GM18867 (cell line): Measurements from ENCODE around the gene SFMBT2.

Experiments
- ATAC-seq: cut with Tn5 transposase; IDR thresholded peaks from one replicate; pipeline ENCODE4 v1.9.1; 2021; ENCODE audit warnings: mild to moderate bottlenecking, moderate library complexity; ENCODE audit not compliant: unreplicated experiment

Gene SFMBT2

DNA sequence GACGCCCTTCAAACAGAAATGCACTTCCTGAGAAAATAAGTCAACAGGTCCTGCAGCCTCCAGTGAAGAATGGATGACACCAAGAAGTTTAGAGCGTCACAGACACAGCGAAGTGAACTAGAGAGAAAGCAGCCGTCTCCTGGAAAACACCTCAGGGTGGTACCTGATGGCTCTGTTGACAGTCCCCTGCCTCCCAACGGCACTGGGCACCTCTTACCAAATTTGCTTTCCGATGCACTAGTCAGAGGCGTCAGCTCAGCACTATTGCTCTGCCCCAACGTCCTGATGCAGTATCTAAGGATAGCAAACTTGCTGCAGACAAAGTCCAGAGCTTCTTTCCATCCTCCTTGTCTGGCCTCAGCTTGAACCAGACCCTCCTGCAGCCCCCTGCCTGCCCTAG is 38.3 kb downstream of the SFMBT2 start:
- no peak for ATAC-seq

DNA sequence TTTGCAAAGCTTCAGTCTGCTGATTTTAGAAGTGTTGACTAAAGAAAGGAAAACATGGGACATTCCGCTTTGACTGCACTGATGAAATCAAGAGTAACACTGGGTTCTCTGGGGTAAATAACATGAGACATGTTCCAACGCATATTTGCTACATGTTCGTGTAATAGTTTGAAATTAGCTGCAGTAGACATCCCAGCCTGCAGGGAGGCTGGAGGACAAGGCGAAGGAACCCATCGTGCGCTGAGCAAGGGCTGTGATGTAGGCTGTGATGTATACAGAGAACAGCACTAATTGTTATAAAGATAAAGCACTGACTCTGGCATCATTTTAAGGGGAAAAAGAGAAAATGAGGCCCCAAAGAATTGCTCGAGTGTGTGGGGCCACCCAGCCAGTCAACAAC is 40.3 kb downstream of the SFMBT2 start:
- ATAC-seq = no peak

DNA sequence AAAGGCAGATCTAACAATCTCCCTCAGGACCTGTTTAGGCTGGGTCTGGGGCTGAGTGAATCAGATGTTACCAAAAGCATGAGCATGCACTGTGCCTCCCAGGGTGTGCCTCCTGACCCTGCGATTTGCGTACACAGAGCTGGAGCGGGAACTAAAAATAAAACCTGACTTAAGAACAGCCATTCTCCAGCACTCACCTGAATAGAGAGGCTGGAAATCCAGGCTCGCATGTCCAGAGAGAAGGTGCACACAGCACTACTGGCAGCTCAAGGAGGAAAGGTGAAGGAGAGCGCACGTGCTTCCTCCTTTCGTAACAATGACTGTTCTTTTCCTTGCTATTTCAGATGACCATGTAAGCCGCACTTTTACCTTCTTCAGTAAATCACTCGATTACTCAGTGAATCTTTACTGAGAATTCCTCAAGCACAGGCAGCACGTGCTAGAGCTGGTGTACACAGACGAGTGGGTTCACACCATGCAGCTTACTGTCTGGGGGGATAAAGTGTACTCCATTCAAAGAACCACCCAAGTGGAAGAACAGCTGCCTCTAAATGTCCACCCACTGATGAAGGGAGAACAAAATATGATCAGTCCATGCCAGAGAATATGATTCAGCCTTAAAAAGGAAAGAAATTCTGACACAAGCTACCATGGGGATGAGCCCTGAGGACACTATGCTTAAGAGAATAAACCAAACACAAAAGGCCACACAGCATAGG is 45.6 kb downstream of the SFMBT2 start:
- ATAC-seq = no peak

DNA sequence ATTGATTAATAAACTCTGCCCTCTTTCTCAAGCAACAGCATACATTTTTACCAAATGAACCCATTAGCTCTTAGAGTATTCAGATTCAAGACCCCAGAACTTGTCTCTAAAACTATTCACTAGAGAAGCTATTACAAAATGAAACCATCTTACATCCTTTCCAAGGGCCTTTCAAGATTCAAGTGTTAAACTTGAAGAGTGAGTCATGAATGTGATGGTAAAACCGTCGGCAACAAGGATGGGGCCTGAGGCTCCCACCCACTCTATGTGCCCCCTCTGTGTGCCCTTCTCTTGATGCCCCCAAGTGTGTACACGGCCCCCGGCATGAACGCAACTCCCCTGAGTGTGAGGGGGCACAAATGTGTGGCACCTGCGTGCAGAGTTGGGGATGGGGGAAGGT is 46.4 kb downstream of the SFMBT2 start:
- no peak for ATAC-seq

DNA sequence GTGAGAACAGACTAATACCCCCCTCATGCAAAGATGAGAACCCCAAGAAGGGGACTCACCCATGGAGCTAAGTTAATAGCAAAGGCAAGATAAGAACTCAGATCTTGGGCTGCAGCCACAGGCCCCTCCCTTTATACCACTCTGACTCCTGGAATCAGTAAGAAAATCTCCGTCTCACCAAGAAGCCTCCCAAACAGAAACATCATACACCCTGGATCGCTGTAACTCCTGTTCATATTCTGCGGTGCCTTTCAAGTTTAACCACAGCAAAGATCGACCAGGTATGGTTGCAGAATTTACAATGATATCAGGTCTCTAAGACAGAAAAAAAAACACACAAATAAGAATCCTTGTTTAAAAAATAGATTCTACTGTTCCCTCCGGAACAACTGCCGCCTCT is 47.1 kb downstream of the SFMBT2 start:
- ATAC-seq = no peak

DNA sequence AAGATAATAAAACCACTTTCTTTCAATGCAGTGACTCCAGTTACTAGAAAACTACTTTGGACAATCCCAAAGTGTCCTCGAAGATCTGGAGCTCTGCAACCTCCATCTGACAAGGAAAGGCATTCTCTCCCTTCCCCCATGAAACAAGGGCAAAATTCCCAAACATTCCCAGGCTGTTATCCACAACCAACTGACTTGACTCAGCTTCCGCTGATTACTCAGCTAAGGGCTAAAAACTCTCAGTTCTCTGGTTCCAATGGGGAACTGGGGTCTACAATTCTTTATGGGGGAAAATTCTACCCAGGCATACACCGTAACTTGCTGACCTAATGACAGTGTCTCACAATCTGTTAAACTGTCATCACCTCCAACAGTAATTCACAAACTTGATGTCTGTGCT is 48.4 kb downstream of the SFMBT2 start:
- no peak for ATAC-seq

DNA sequence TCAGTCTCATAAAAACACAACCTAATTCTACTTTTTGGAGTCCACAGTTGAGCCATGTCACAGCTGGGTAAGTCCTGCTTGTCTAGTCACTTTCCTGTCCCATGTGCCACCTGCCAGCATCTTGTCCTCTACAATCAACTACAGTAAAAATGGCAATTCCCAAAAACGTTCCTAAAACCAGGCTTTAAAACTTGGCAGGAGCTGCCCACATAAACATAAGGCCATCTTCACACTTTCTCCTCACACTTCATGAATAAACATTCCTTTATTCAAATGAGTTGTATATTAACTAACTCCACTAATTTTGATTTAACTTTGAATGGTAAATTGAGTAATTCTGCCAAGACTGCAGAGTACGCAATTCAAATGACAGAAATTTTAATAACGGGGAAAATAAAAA is 49.5 kb downstream of the SFMBT2 start:
- no peak for ATAC-seq

DNA sequence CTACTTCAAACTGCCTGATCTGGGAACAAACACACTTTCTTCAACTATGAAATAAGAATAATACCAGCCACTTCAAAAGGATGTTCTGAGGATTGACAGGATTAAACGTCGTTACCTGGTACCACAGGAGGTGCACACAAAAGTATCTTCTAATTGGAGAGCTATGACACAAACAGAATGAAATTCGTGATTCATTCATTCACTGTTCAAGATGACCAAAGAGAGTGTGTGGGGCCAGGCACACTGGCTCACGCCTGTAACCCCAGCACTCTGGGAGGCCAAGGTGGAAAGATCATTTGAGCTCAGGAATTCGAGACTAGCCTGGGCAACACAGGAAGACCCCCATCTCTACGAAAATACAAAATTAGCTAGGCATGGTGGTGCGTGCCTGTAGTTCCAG is 50.9 kb downstream of the SFMBT2 start:
- ATAC-seq = no peak

DNA sequence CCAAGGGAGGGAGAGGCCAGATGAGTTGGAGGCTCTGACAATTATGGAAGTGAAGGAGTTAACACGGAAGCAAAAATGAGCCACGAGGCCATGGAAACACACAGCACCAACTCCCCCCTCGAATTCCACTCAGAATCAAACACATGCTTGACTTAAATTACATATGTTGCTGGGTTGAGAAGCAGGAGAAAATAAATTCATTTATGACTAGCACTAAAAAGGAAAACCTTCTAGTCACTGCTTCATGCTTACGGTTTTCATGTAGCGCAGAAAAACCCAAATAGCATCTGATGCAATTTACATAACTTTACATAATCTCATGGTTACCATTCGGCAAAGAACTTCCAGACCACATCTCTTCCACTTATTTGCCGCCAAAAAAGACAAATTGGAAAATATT is 51.5 kb downstream of the SFMBT2 start:
- no peak for ATAC-seq

DNA sequence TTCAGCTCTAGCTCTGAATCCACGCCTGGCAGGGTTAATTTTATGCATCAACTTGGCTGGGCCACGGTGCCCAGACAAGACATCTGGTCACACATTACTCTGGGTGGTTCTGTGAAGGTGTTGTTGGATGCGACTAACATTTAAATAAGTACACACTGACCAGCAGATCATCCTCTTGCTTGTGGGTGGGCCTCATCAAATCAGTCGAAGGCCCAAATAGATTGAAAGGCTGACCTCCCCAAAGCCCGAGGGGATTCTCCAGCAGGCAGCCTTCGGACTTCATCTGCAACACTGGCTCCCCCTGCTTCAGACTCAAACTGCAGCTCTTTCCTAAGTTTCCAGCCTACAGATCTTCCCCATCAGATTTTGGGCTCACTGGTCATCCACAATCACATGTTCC is 53.6 kb downstream of the SFMBT2 start:
- ATAC-seq = no peak

DNA sequence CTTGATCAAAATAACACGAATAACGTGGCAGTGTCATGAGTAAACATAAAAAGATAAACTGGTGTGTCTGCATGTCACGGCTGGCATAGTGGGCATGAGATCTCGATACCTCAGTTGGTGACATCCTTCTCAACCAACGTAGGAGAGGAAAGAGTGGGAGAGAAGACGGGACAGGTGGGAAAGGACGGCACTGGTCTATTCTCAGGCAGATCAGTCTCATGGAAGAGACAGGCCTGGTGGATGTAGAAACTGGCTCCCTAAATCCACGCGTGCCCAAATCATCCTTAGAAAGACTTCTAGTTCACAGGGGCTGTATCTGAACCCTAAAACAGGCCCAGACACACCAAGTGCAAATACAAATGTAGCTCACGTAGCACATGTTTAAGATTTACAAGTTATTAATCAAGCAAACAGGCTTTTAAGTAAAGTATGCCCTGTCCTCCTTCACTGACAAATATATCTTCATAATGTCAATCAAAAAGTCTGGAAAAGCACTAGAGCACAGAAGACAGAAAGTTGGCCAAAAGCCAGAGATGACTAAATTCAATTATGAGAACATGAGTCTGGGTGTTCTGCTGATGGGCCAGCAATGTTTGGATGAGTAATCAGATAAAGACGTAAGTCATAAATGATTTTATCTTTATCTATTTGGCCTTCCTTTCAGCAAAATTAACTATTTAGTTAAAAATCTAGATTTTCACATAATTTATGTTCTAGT is 56.3 kb downstream of the SFMBT2 start:
- ATAC-seq = no peak

DNA sequence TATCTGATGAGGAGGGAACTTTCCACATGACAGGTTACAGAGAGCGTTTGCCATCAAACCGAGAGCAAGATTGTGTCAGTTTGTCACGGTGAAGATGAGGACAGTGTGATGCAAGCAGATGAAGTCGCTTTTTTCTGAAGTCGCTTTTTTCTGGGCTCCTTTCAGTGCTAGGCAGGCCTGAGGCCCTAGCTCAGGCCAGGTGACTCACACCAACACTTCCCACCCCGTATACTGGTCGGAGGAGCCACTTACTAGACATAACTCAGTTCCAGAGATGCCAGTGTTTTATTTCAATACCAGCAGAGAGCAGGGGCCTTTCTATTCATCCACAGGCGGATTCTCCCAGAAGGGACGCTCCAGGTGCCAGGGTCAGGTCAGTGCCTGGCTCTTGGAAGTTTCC is 58.9 kb downstream of the SFMBT2 start:
- ATAC-seq = no peak

DNA sequence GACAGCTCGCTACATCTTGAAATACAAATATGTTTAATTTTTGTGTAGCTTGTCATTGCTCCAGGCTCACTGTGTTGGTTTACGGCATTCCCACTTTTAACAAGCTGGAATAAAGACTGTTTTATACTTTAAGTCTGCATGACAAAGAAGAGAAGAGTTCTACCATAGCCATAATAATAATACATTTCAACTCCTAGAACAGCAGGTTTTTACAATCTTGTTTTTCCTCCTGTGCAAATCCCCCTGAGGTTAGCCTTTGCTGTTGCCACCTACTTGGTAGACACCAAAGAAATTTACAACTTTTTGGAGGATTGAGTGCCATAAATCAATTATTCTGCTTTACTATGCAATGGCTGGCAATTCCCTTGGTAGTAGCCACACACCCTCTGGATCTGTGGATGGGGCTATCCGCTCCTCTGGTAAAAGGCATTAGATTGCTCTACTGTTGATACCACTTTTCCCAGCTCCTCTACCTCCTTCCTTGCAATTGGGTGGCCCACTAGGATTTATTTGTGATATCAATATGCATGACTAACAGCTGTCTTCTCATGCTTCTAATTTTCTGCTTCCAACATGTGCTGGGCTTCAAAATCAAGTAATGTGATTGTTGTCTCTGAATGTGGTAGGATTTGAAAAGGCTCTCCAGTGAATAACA is 60.2 kb downstream of the SFMBT2 start:
- no peak for ATAC-seq

DNA sequence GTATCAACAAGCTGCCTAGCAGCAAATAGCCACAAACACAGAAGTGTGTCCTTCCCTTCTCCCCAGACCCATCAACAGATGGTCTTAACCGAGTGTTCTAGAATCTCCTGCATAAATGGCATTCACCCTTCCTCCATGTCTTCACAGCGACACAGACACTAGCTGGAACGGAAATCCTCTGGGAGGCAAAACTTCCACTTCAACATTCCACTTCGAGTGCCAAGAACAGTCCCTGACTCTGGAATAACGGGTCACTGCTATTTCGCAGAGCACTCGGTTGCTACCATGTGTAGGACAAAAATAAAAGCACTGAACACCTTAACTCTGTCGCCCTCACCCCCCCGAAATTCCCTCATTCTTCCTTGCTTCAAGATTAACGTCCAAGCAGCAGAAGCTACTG is 65.1 kb downstream of the SFMBT2 start:
- no peak for ATAC-seq

DNA sequence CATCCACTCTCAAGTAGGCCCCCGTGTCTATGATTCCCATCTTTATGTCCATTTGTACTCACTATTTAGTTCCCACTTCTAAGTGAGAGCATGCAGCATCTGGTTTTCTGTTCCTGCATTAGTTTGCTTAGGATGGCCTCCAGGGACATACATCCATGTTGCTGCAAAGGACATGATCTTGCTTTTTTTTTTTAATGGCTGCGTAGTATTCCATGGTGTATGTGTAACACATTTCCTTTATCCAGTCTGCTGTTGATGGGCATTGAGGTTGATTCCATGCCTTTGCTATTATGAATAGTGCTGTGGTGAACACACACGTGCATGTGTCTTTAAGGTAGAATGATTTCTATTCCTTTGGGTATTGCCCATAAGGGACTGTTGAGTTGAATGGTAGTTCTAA is 67.8 kb downstream of the SFMBT2 start:
- no peak for ATAC-seq

DNA sequence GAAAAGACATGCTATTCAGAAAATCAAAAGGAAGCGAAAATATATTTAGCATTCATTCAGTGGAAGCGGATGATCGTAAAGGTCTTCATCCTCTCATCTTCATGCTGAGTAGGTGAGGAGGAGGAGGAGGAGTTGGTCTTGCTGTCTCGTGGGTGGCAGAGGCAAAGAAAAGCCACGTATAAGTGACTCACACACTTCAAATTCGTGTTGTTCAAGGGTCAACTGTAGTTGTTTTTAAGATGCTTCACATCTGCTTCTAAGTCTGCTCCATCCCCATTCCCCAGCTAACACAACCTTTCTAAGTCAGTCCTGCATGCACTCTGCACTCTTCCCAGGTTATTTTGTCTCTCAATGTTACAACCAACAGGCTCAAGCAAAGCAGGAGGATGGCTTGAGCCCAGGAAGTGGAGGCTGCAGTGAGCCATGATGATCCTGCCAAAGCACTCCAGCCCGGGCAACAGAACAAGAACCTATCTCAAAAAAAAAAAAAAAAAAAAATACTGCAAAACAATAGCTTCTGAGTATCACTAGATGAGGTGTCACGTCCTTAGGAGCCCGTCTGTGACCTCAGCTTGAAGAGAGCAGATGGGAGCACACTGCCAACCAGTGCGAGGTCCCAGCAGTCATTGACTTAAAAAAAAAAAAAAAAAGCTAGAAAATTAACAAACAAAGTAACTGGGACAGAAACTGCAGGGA is 70.5 kb downstream of the SFMBT2 start:
- ATAC-seq = no peak

DNA sequence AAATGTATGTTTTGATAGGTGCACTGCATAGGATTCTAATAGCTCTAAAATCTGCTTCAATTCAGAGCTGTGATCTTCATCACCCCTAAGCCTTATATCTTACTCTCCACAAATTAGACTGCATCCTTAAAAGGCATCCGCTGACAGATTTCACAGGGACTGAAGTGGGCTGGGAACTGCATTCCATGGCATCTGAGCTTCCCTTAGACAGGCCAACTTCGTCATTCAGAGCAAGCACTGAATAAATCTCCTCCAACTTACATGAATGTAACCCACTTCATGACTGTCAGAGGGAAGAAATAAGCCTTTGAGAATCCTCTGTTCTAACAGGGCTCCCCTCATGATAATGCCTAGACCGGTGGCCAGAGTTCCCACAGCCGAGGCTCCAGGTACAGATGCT is 71.3 kb downstream of the SFMBT2 start:
- no peak for ATAC-seq

DNA sequence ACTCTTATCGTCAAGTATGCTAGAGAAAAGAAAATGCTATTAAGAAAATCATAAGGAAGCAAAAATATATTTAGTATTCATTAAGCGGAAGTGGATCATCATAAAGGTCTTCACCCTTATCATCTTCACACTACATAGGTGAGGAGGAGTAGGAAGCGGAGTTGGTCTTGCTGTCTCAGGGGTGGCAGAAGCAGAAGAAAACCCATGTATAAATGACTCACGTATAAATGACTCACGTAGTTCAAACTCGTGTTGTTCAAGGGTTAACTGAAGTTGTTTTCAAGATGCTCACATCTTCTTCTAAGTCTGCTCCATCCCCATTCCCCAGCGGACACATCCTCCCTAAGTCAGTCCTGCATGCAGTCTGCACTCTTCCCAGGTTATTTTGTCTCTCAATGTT is 72.4 kb downstream of the SFMBT2 start:
- no peak for ATAC-seq

DNA sequence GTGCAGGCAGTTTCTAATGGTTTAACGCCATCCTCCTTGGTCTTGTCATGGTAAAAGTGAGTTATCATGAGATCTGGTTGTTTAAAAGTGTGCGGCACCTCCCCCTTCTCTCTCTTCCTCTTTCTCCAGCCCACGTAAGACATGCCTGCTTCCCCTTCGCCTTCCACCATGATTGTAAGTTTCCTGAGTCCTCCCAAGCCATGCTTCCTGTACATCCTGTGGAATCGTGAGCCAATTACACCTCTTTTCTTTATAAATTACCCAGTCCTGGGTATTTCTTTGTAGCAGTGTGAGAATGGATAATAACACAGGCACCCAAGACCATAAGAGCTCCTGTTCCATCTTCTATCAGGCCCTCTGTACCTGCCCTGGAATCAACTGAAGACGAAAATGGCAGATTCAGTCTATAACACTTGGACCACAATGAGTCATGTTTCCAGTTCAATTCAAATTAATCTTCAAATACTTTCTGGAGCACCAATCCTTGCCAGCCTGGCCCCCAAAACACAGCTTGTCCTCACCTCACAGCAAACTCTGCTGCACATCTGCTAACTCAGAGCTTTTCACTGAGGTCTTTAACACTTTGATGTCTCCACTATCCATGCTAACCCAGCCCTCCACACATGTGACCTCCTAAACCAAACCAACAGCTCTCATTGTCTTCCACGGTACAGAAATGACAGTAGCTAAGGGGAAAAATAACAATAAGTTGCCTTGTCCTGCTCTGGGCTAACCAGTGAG is 73.2 kb downstream of the SFMBT2 start:
- peak; percentile 82 for ATAC-seq

DNA sequence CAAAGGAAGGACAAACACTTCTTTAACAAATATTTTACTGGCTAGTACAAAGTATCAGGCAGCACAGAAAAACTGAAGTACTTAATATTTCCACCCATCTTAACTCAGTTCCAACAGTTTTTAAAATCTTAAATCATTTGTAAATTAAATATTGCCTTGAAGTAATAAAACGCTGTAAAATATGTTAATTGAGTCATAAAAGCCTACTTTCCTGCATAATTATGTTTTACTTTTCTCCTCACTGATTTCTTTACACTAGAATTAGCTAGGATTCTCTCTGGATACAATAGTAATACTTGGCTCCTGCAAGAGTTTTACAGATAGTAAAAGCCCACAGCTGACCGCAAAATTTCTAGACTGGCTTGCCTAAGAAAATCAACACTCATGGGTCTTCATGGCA is 74.9 kb downstream of the SFMBT2 start:
- no peak for ATAC-seq

DNA sequence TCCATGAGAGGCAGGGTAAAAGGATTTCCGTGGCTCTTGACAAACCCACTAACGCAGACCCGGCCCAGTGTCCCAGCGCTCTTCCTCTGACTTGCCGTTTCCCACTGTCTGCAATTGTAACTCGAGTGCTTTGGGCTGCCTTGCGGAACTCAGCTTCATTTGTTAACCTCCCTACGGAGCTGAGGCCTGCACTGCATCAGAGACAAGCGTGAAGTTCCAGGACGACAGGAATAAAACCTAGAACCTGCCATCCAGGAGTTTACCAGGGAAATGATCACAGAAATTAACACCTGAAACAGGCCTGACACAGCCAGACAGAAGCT is 76.2 kb downstream of the SFMBT2 start:
- ATAC-seq = no peak
